GM19043 (cell line): ENCODE data around the gene PRICKLE1.

ENCODE experiments used
- ATAC-seq: cut with Tn5 transposase; IDR thresholded peaks from one replicate; pipeline ENCODE4 v1.9.1; 2021; ENCODE audit warnings: low read depth; ENCODE audit not compliant: unreplicated experiment

The PRICKLE1 gene

GRCh38 chr12:42468341-42468821 lies 121.2 kb downstream of the PRICKLE1 start:
- ATAC-seq: no peak

- no peak for ATAC-seq
Observed at GRCh38 chr12:42463671-42464070, 125.9 kb downstream of the PRICKLE1 start.

DNA sequence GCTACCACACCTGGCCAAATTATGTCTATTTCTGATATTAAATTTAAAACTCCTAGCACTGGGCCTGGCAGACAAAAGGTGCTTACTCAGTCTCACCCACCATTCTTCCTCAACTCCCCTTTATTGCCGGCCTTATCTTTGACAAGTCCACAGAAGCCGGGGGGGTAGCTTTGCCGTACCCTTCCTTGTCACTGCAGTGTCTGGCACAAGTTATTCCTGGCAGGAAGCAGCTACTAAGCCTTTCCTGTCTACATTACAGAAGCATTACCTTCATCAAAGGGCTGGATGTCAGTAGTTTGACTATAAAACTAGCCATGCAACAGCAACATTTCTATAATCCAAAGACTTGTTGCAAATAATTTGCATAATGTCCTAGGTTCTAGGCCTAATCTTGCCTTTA lies 127.1 kb downstream of the PRICKLE1 start:
- ATAC-seq: no peak

- ATAC-seq: no peak
Observed at GRCh38 chr12:42459336-42459847, 130.2 kb downstream of the PRICKLE1 start.

- no peak for ATAC-seq
Observed at GRCh38 chr12:42458575-42458974, 131.0 kb downstream of the PRICKLE1 start.

GRCh38 chr12:42450248-42450647 lies 139.3 kb downstream of the PRICKLE1 start:
- ATAC-seq: no peak

- ATAC-seq: no peak
Observed at GRCh38 chr12:42448841-42449240, 140.7 kb downstream of the PRICKLE1 start.

GRCh38 chr12:42447371-42447786 lies 142.2 kb downstream of the PRICKLE1 start:
- ATAC-seq: no peak

GRCh38 chr12:42446761-42447160 lies 142.8 kb downstream of the PRICKLE1 start:
- ATAC-seq: no peak

- ATAC-seq: no peak
Observed at GRCh38 chr12:42445891-42446290, 143.7 kb downstream of the PRICKLE1 start.

DNA sequence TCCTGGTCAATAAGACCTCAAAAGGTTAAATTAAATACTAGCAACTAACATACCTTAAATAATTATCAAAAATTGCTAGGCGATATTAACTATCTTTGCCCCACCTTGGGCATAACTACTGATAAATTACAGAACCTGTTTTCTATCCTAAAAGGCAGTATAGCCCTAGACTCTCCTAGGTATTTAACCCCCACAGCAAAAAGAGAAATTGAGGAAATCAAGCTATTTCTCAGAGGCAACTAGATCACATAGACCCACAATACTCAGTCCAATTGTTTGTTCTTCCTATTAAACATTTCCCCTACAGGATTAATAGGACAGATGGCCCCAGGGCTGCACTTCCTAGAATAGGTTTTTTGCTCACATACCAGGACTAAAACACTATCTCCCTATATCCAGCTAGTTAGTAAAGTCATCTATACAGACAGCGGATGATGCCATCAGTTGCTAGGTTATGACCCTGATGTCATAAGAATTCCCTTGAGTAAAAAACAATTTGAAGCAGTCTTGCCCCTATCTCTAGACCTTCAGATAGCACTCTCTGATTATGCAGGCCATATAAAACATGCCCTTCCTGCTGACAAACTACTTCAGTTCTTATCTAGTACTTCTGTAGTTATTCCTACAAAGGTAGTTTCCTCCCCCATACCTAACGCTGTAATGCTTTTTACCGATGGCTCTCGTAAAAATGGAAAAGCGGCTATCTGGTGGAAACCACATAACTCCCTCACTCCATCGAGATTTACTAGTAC lies 145.2 kb downstream of the PRICKLE1 start:
- no peak for ATAC-seq

DNA sequence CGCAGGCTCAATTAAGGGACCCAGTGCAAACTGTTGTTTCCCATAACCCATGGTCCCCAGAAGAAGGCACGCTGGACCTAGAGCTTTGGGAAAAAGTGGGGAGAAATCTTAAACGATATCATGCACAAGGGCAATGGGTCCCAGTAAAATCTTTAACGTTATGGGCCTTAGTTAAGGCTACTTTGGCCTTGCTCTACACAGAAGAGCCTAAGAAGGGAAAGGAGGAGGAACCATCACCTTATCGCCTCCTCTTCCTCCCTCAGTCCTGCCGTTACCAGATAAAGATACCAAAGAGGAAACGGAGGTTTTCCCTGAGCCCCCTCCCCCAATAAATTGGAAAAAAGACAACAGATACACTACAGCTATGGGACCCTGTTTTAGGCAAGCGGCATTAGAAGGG lies 146.7 kb downstream of the PRICKLE1 start:
- ATAC-seq: no peak

DNA sequence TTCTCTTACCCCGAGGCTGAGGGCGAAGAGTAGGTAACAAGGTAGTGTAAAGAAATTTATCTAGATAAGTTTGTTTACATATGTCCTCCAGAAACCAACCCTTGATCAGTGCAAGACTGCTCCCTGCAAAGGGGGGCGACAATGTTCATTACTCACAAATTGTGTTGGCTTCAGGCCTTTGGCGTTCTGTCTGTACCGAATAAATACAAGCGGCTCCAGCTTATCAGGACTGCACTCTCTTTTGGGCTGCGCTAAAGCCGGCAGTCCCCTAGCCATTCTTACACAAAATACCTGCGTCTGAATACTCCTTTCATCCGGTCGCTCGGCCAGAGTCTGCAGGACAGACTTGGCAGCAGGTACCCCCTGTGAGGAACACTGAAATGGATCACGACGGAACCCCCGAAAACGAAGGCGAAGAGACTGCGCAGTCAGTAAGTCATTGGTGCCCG lies 147.2 kb downstream of the PRICKLE1 start:
- no peak for ATAC-seq

DNA sequence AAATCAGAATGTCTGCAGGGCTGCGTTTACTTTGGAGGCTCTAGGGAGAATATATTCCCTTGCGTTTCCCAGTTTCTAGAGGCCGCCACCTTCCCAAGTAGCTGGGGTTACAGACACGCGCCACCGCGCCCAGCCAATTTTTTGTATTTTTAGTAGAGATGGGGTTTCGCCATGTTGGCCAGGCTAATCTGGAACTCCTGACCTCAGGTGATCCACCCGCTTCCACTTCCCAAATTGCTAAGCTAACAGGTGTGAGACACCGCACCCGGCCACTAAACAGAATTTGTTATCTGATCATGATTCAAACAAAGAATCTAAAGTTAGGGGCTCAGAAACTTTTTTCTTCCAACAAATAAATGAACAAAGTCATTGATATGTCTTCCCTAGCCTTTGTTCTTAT lies 148.9 kb downstream of the PRICKLE1 start:
- no peak for ATAC-seq

GRCh38 chr12:42432517-42433140 lies 156.9 kb downstream of the PRICKLE1 start:
- no peak for ATAC-seq

- no peak for ATAC-seq
Observed at GRCh38 chr12:42428850-42429249, 160.7 kb downstream of the PRICKLE1 start.

- no peak for ATAC-seq
Observed at GRCh38 chr12:42426746-42427145, 162.8 kb downstream of the PRICKLE1 start.

- ATAC-seq: no peak
Observed at GRCh38 chr12:42422785-42423184, 166.8 kb downstream of the PRICKLE1 start.

DNA sequence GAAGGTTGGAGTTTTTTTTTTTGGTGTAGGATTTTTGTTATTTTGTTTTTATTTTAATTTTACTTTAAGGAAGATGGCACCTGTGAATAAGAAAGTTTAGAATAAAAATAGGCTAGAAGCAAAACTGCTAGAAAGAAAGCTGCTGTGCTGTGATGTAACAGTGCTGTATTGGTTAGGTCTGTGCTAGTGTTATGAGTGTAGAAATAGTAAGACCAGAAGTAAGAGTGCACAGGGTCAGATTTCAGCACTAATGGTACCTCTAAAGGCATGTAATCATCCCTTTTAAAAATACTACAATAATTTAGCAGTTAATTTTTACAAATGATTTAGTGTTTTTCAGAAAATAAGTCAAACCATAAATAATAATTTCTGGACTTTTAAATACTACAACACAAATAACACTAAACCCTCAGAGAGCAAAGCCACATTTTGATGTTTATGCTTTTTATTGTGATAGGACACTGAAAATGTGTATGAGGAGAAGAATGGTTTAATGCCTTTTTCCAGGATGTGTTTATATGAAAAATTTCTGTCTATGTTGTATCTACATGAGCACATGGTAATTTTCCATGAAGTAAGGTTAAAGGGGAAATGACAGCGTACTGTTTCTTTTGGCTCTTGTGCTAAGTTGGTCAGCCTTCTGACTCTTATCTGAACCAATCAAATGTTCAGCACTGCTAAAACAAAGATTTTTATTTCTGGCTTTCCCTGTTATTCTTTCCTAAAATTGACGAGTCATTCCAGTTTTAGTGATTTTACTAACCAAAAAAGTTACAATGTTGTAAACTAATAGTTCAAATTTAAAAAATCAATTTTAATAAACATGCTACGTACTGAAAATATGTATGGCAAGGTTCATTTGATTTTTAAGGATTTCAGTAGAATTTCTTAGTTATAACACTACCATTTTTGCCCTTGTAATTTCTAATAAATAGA lies 167.4 kb downstream of the PRICKLE1 start:
- peak; percentile 77 for ATAC-seq

- ATAC-seq: no peak
Observed at GRCh38 chr12:42420395-42420794, 169.2 kb downstream of the PRICKLE1 start.

DNA sequence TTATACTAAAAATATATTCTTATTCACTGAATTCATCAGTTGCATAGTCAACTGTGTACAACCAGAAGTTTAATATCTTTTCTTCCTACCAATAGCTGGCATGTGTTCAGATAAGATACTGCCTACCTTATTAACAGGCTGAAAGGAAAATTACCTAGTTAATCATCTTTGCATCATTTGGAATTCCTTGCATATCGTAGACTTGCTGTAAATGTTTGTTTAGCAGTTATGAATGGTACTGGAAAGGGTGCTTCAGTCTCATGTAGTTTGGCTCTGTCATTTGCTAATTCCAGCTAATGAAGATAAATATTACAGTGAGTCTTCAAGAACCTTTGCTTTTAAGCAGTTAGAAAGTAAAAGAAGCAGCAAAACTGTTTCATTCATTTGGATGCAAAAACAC lies 179.2 kb downstream of the PRICKLE1 start:
- ATAC-seq: no peak
